GM23338 (cell line): ENCODE data around the gene SCG5. TPM values are rescaled to one million over a fixed set of nuclear protein-coding genes. Genes with fewer than 3 reads are reported as not detected.

Experiments used
- ATAC-seq: fragments of 200-7000 bp; cut with Tn5 transposase; 3 replicates; pipeline ENCODE4 v1.9.1; 2020
- DNase-seq: peaks from one replicate; pipeline ENCODE4 v3.0.0-alpha.2; 2015; ENCODE audit warnings: low spot score
- H2AFZ ChIP-seq: fragments of 200-600 bp; sonication (generic); 2 replicates; pipeline ENCODE4 v1.8.0; 2016; ENCODE audit warnings: antibody characterized with exemption, mild to moderate bottlenecking, moderate library complexity
- H3F3A ChIP-seq: fragments of 200-600 bp; sonication (generic); replicated peaks from 2 replicates; pipeline ENCODE4 v1.8.0; 2017; ENCODE audit warnings: antibody characterized with exemption, mixed run types, low read depth
- H3K27ac ChIP-seq: fragments of 200-600 bp; sonication (generic); 2 replicates; pipeline ENCODE4 v1.6.1; 2016; ENCODE audit warnings: low read depth
- H3K27me3 ChIP-seq: fragments of 200-600 bp; sonication (generic); 2 replicates; pipeline ENCODE4 v1.8.0; 2016; ENCODE audit warnings: mild to moderate bottlenecking, mixed run types, moderate library complexity; ENCODE audit not compliant: insufficient read depth
- H3K36me3 ChIP-seq: fragments of 200-600 bp; sonication (generic); 2 replicates; pipeline ENCODE4 v1.8.0; 2016; ENCODE audit warnings: mild to moderate bottlenecking; ENCODE audit not compliant: insufficient read depth
- H3K4me1 ChIP-seq: fragments of 200-600 bp; sonication (generic); 2 replicates; pipeline ENCODE4 v1.8.0; 2016; ENCODE audit warnings: mild to moderate bottlenecking, moderate library complexity; ENCODE audit not compliant: insufficient read depth
- H3K4me2 ChIP-seq: fragments of 200-600 bp; sonication (generic); 2 replicates; pipeline ENCODE4 v1.7.1; 2017; ENCODE audit warnings: mixed run types
- H3K4me3 ChIP-seq: fragments of 200-600 bp; sonication (generic); 2 replicates; pipeline ENCODE4 v1.6.1; 2016; ENCODE audit warnings: mixed run types
- H3K79me2 ChIP-seq: fragments of 200-600 bp; sonication (generic); replicated peaks from 2 replicates; pipeline ENCODE4 v1.8.0; 2017; ENCODE audit warnings: mild to moderate bottlenecking; ENCODE audit not compliant: insufficient read depth
- H3K9me2 ChIP-seq: fragments of 200-600 bp; sonication (generic); 2 replicates; pipeline ENCODE4 v1.8.0; 2017; ENCODE audit not compliant: insufficient read depth
- H4K20me1 ChIP-seq: fragments of 200-600 bp; sonication (generic); replicated peaks from 2 replicates; pipeline ENCODE4 v1.8.0; 2017; ENCODE audit warnings: mild to moderate bottlenecking; ENCODE audit not compliant: insufficient read depth
- H3K27ac Mint-ChIP-seq: 2 replicates; pipeline ENCODE4 v1.8.0; 2020; ENCODE audit warnings: inconsistent platforms, mild to moderate bottlenecking, moderate library complexity, mixed read lengths
- H3K27me3 Mint-ChIP-seq: 3 replicates; pipeline ENCODE4 v1.8.0; 2022; ENCODE audit warnings: low read depth, mild to moderate bottlenecking, moderate library complexity, mixed read lengths, inconsistent platforms; ENCODE audit not compliant: insufficient read depth, poor library complexity
- H3K36me3 Mint-ChIP-seq: 3 replicates; pipeline ENCODE4 v1.8.0; 2021; ENCODE audit warnings: low read depth, mild to moderate bottlenecking, inconsistent platforms, moderate library complexity, mixed read lengths
- H3K4me1 Mint-ChIP-seq: 3 replicates; pipeline ENCODE4 v1.8.0; 2020; ENCODE audit warnings: mild to moderate bottlenecking, inconsistent platforms, mixed read lengths
- H3K4me3 Mint-ChIP-seq: 3 replicates; pipeline ENCODE4 v1.8.0; 2021; ENCODE audit warnings: moderate library complexity, mild to moderate bottlenecking, inconsistent platforms, mixed read lengths
- H3K9me3 Mint-ChIP-seq: 3 replicates; pipeline ENCODE4 v1.8.0; 2020; ENCODE audit warnings: moderate library complexity, mild to moderate bottlenecking, inconsistent platforms, mixed read lengths
- CTCF ChIP-seq, 2 experiments: fragments of 200-600 bp in 1 of 2; sonication (generic) in 1 of 2; conservative IDR thresholded peaks; 2 replicates each; pipeline versions ENCODE4 v1.5.1 to v1.6.1; 2016 to 2017; ENCODE audit warnings: antibody characterized with exemption in 2 of 2, low read depth in 2 of 2, mild to moderate bottlenecking in 2 of 2, moderate library complexity in 1 of 2
- EZH2 ChIP-seq: fragments of 200-600 bp; sonication (generic); IDR thresholded peaks from one replicate; pipeline ENCODE4 v1.8.0; 2017; ENCODE audit warnings: antibody characterized with exemption, mild to moderate bottlenecking, low read depth; ENCODE audit not compliant: unreplicated experiment
- EZH2phosphoT487 ChIP-seq: fragments of 200-600 bp; sonication (generic); IDR thresholded peaks from one replicate; pipeline ENCODE4 v1.8.1; 2018; ENCODE audit warnings: antibody characterized with exemption; ENCODE audit not compliant: unreplicated experiment
- JUNB ChIP-seq: IDR thresholded peaks from one replicate; pipeline ENCODE4 v1.6.1; 2016; ENCODE audit warnings: antibody characterized with exemption; ENCODE audit not compliant: unreplicated experiment
- NANOG ChIP-seq: IDR thresholded peaks from 2 replicates; pipeline ENCODE4 v1.6.1; 2016; ENCODE audit warnings: antibody characterized with exemption, borderline replicate concordance
- REST ChIP-seq: IDR thresholded peaks from one replicate; pipeline ENCODE4 v1.6.1; 2018; ENCODE audit warnings: antibody characterized with exemption; ENCODE audit not compliant: unreplicated experiment
- STAT1 ChIP-seq: IDR thresholded peaks from one replicate; pipeline ENCODE4 v1.6.1; 2016; ENCODE audit warnings: antibody characterized with exemption; ENCODE audit not compliant: unreplicated experiment
- ZNF114 ChIP-seq: fragments of 250-450 bp; sonication (Bioruptor Pico); IDR thresholded peaks from 2 replicates; pipeline ENCODE4 v1.5.0; 2020; ENCODE audit warnings: mild to moderate bottlenecking, moderate library complexity
- ZNF331 ChIP-seq: fragments of 250-450 bp; sonication (Bioruptor Pico); IDR thresholded peaks from 2 replicates; pipeline ENCODE4 v1.5.0; 2020; ENCODE audit warnings: low read depth, mild to moderate bottlenecking, moderate library complexity
- ZNF462 ChIP-seq: fragments of 250-450 bp; sonication (Bioruptor Pico); IDR thresholded peaks from 2 replicates; pipeline ENCODE4 v1.5.0; 2020; ENCODE audit warnings: mild to moderate bottlenecking, moderate library complexity
- polyA plus RNA-seq: library from polyadenylated mRNA; unstranded; fragments of >200 nt; fragmentation: Nextera tagmentation; extraction: Ambion mirVana; gene quantifications from 2 replicates; pipeline ENCODE4 v1.2.1, GENCODE V29; 2016
- total RNA-seq: library from RNA; depleted of rRNA; stranded (reverse); fragments of >200 nt; shearing (Covaris generic); gene quantifications from 2 replicates; pipeline ENCODE4 v1.2.3, GENCODE V29; 2014

SCG5 gene
- total and polyA plus RNA-seq, 2 experiments from 2014 or later, result 48.1 to 73.3 TPM

- Histone ChIP-seq H3K9me2 (no peaks in the 10 kb centered on the region), H4K20me1 (no peaks in the 10 kb centered on the region), H3K4me2 (no peak overlapping the region), H3F3A (no peaks in the 10 kb centered on the region; the same call in 1 of the 2 replicates), H3K4me3 (no peak overlapping the region), H3K27me3 (peaks cover 58% of the 10 kb centered on the region), H3K27ac (no peak overlapping the region), H3K4me1 (peaks cover 11% of the 10 kb centered on the region), H3K36me3 (no peaks in the 10 kb centered on the region), H3K79me2 (no peaks in the 10 kb centered on the region), H2AFZ (no peak overlapping the region)
- TF ChIP-seq EZH2, result no peak
- TF ChIP-seq REST, result no peak
- no peak for TF ChIP-seq STAT1
- TF ChIP-seq ZNF114, result no peak
- no peak for TF ChIP-seq NANOG
- no peak for TF ChIP-seq ZNF462
- no peak for TF ChIP-seq EZH2phosphoT487
- TF ChIP-seq ZNF331 (CRISPR knock-in tag), result no peak
- no peak for TF ChIP-seq CTCF (conservative IDR thresholded peaks at IDR 0.05; ENCODE audit: low read depth in 2 of 2)
- no peak for TF ChIP-seq JUNB
- no peak for ATAC-seq
- Mint-ChIP-seq H3K4me3 (no peak overlapping the region), H3K36me3 (no peaks in the 10 kb centered on the region; the same call in 2 of the 3 replicates), H3K27me3 (peaks cover 40% of the 10 kb centered on the region), H3K27ac (no peak overlapping the region), H3K9me3 (peaks cover 4% of the 10 kb centered on the region; the same call in 1 of the 3 replicates), H3K4me1 (peaks cover 6% of the 10 kb centered on the region; the same call in 2 of the 3 replicates)
- DNase-seq, result no peak
Measured at GRCh38 chr15:32722136-32722535, 80.6 kb downstream of the SCG5 start.
